ENCODE results near the gene OR11G2. TPM values are rescaled to one million over a fixed set of nuclear protein-coding genes. Genes with fewer than 3 reads are reported as not detected.
"Not testable (repeated sequence)": the region's sequence is repeated elsewhere in the genome, so short reads cannot be mapped to it uniquely, and the experiment has no call there.

Gene OR11G2
- total and polyA plus RNA-seq, 10 donors, result not detected

DNA sequence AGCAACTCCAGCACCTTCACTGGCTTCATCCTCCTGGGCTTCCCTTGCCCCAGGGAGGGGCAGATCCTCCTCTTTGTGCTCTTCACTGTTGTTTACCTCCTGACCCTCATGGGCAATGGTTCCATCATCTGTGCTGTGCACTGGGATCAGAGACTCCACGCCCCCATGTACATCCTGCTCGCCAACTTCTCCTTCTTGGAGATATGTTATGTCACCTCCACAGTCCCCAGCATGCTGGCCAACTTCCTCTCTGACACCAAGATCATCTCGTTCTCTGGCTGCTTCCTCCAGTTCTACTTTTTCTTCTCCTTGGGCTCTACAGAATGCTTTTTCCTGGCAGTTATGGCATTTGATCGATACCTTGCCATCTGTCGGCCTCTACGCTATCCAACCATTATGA lies 6.8 kb downstream of the OR11G2 start:
- no peak overlapping the region for H3K4me3 ChIP-seq
- DNase-seq, result no peak
- intact Hi-C loops (cut with DNase I; ENCODE audit: low total_unique reads), result no loop called here
- no peak overlapping the region for H3K27ac ChIP-seq
- no peaks in the 10 kb centered on the region for H3K4me1 ChIP-seq
- H3K9me3 ChIP-seq, result no peaks in the 10 kb centered on the region
- TF ChIP-seq POLR2AphosphoS5 (IDR thresholded peaks at IDR 0.05) (no peak), POLR2A (IDR thresholded peaks at IDR 0.05) (no peak)
- TF ChIP-seq, protein P1, sequence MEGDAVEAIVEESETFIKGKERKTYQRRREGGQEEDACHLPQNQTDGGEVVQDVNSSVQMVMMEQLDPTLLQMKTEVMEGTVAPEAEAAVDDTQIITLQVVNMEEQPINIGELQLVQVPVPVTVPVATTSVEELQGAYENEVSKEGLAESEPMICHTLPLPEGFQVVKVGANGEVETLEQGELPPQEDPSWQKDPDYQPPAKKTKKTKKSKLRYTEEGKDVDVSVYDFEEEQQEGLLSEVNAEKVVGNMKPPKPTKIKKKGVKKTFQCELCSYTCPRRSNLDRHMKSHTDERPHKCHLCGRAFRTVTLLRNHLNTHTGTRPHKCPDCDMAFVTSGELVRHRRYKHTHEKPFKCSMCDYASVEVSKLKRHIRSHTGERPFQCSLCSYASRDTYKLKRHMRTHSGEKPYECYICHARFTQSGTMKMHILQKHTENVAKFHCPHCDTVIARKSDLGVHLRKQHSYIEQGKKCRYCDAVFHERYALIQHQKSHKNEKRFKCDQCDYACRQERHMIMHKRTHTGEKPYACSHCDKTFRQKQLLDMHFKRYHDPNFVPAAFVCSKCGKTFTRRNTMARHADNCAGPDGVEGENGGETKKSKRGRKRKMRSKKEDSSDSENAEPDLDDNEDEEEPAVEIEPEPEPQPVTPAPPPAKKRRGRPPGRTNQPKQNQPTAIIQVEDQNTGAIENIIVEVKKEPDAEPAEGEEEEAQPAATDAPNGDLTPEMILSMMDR (IDR thresholded peaks at IDR 0.05 in 8 of 11, conservative IDR thresholded peaks at IDR 0.05 in 3 of 11), result no peak
- no peaks in the 10 kb centered on the region for H3K36me3 ChIP-seq
- WGBS, 5 donors, result 57 to 86% (median 68%) methylated on average over 5 to 6 of the region's 6 CpGs
- peaks cover 0 to 11% (median 0%) of the 10 kb centered on the region in 7 donors for H3K27me3 ChIP-seq (replicated peaks in 1 of 7)

DNA sequence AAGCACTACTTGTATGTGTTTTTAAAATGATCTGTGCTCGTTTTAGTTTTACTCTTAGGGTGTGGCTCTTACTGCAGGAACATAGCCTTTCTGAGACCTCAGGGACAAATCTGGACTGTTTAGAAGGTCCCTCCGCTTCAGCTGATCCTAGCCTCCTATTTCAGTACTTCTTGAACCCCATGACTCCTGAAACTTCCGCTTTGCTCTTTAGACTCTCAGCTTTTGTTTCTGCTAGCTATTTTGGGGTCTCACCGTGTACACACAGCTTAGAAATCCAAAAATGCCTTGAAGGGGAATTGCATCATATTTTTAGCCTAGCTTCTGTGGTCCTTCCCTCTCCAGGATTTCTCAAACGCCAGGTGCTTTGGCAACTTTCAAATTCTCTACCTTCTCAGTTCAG lies 8.3 kb downstream of the OR11G2 start:
- no peak for TF ChIP-seq POLR2A (IDR thresholded peaks at IDR 0.05)
- TF ChIP-seq, protein P1 (IDR thresholded peaks at IDR 0.05 in 8 of 11, conservative IDR thresholded peaks at IDR 0.05 in 3 of 11), result no peak
- TF ChIP-seq POLR2AphosphoS5 (IDR thresholded peaks at IDR 0.05), result no peak
- Histone ChIP-seq H3K4me1 (no peaks in the 10 kb centered on the region), H3K27me3 (replicated peaks in 1 of 7) (peaks cover 0 to 11% (median 0%) of the 10 kb centered on the region in 7 donors), H3K27ac (no peak overlapping the region), H3K9me3 (no peaks in the 10 kb centered on the region), H3K4me3 (no peak overlapping the region), H3K36me3 (no peaks in the 10 kb centered on the region)
- no peak for DNase-seq
- WGBS, 5 donors, result 50 to 73% (median 67%) methylated on average over 5 of the region's 5 CpGs
- intact Hi-C loops (cut with DNase I; ENCODE audit: low total_unique reads), result no loop called here

DNA sequence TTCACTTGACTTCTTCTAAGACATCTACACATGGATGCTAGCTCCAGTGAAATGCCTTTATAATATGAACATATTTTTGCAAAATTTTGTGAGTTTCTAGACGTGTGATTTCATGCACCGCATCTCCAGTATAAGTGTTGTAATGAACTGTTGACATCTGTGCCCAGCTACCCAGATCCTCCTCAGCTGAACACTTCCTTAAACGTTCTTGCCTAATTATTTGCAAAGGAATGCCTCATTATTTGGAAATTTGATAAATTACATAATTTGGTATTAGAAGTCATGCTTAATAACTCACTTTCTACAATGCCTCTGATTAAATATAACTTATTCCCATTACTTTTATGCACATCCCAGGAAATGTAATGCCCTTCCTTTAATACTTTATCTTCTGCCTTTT lies 14.0 kb downstream of the OR11G2 start:
- Histone ChIP-seq H3K4me3 (no peak overlapping the region), H3K27me3 (replicated peaks in 1 of 7) (peaks cover 0 to 2% (median 0%) of the 10 kb centered on the region in 7 donors), H3K36me3 (no peaks in the 10 kb centered on the region), H3K4me1 (no peaks in the 10 kb centered on the region), H3K9me3 (no peaks in the 10 kb centered on the region), H3K27ac (no peak overlapping the region)
- no peak for DNase-seq
- TF ChIP-seq, protein P1 (IDR thresholded peaks at IDR 0.05 in 8 of 11, conservative IDR thresholded peaks at IDR 0.05 in 3 of 11), result no peak
- TF ChIP-seq POLR2A (IDR thresholded peaks at IDR 0.05) (no peak), POLR2AphosphoS5 (IDR thresholded peaks at IDR 0.05) (no peak)
- intact Hi-C loops (cut with DNase I; ENCODE audit: low total_unique reads), result no loop called here
- 37 to 52% (median 43%) methylated on average over 3 of the region's 3 CpGs for WGBS, 5 donors

DNA sequence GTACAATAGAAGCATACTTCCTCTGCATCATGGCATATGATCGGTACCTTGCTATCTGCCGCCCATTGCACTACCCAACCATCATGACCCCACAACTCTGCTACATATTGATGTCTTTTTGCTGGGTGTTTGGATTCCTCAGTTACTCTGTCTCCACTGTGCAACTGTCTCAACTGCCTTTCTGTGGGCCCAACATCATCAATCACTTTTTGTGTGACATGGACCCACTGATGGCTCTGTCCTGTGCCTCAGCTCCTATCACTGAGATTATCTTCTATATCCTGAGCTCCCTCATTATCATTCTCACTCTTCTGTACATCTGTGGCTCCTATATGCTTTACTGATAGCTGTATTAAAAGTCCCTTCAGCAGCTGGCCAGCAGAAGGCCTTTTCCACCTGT lies 18.9 kb downstream of the OR11G2 start:
- Histone ChIP-seq H3K36me3 (no peaks in the 10 kb centered on the region), H3K27ac (no peak overlapping the region), H3K4me1 (no peaks in the 10 kb centered on the region), H3K4me3 (no peak overlapping the region), H3K9me3 (peaks cover 0 to 5% (median 0%) of the 10 kb centered on the region in 8 donors), H3K27me3 (replicated peaks in 1 of 7) (no peaks in the 10 kb centered on the region)
- 65 to 98% (median 90%) methylated on average over 2 of the region's 2 CpGs for WGBS, 5 donors
- DNase-seq, result no peak
- TF ChIP-seq POLR2AphosphoS5 (IDR thresholded peaks at IDR 0.05) (no peak), POLR2A (IDR thresholded peaks at IDR 0.05) (no peak)
- TF ChIP-seq, protein P1 (IDR thresholded peaks at IDR 0.05 in 8 of 11, conservative IDR thresholded peaks at IDR 0.05 in 3 of 11), result no peak
- intact Hi-C loops (cut with DNase I; ENCODE audit: low total_unique reads), result no loop called here

DNA sequence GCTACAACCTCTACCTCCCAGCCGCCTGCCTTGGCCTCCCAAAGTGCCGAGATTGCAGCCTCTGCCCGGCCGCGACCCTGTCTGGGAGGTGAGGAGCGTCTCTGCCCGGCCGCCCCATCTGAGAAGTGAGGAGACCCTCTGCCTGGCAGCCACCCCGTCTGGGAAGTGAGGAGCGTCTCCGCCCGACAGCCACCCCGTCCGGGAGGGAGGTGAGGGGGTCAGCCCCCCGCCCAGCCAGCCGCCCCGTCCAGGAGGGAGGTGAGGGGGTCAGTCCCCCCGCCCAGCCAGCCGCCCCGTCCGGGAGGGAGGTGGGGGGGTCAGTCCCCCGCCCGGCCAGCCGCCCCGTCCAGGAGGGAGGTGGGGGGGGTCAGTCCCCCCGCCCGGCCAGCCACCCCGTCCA lies 21.7 kb downstream of the OR11G2 start:
- H3K9me3 ChIP-seq, result peaks cover 0 to 11% (median 0%) of the 10 kb centered on the region in 8 donors
- H3K27ac ChIP-seq; intact Hi-C loops (cut with DNase I; ENCODE audit: low total_unique reads); H3K36me3 ChIP-seq; H3K4me1 ChIP-seq; H3K27me3 ChIP-seq (replicated peaks in 1 of 7); DNase-seq; H3K4me3 ChIP-seq: not testable (repeated sequence)
- WGBS, 5 donors, result 85 to 94% (median 91%) methylated on average over 5 to 24 of the region's 28 CpGs; no CpG with 5 or more reads in 1 of the 5 donors

Measured in spleen (tissue), 11 donors.